GM23248 (cell line): ENCODE data around the gene FREM2. TPM values are rescaled to one million over a fixed set of nuclear protein-coding genes. Genes with fewer than 3 reads are reported as not detected.

Experiments used
- DNase-seq: peaks from one replicate; pipeline ENCODE4 v3.0.0-alpha.2; 2015
- H2AFZ ChIP-seq: fragments of 200-600 bp; sonication (generic); 2 replicates; pipeline ENCODE4 v1.6.1; 2016; ENCODE audit warnings: antibody characterized with exemption
- H3F3A ChIP-seq: fragments of 200-600 bp; sonication (generic); 2 replicates; pipeline ENCODE4 v1.6.1; 2016; ENCODE audit warnings: mild to moderate bottlenecking, antibody characterized with exemption, mixed run types; ENCODE audit not compliant: insufficient read depth
- H3K27ac ChIP-seq: fragments of 200-600 bp; sonication (generic); 2 replicates; pipeline ENCODE4 v1.5.1; 2016; ENCODE audit warnings: mild to moderate bottlenecking
- H3K27me3 ChIP-seq: fragments of 200-600 bp; sonication (generic); replicated peaks from 2 replicates; pipeline ENCODE4 v1.6.1; 2016; ENCODE audit warnings: mild to moderate bottlenecking; ENCODE audit not compliant: insufficient read depth
- H3K36me3 ChIP-seq: fragments of 200-600 bp; sonication (generic); 2 replicates; pipeline ENCODE4 v1.6.1; 2016; ENCODE audit warnings: low read depth, mild to moderate bottlenecking
- H3K4me1 ChIP-seq: fragments of 200-600 bp; sonication (generic); 2 replicates; pipeline ENCODE4 v1.6.1; 2016; ENCODE audit warnings: mild to moderate bottlenecking; ENCODE audit not compliant: insufficient read depth
- H3K4me2 ChIP-seq: fragments of 200-600 bp; sonication (generic); one replicate; pipeline ENCODE4 v1.6.1; 2016; ENCODE audit warnings: mild to moderate bottlenecking; ENCODE audit not compliant: unreplicated experiment
- H3K4me3 ChIP-seq: fragments of 200-600 bp; sonication (generic); 2 replicates; pipeline ENCODE4 v1.5.1; 2016; ENCODE audit warnings: mild to moderate bottlenecking
- H3K79me2 ChIP-seq: fragments of 200-600 bp; sonication (generic); 2 replicates; pipeline ENCODE4 v1.6.1; 2016; ENCODE audit warnings: mild to moderate bottlenecking; ENCODE audit not compliant: insufficient read depth
- H3K9ac ChIP-seq: fragments of 200-600 bp; sonication (generic); 2 replicates; pipeline ENCODE4 v1.6.1; 2016; ENCODE audit warnings: mild to moderate bottlenecking
- H3K9me2 ChIP-seq: fragments of 200-600 bp; sonication (generic); 2 replicates; pipeline ENCODE4 v1.6.1; 2016; ENCODE audit warnings: mixed run types, mild to moderate bottlenecking, moderate library complexity; ENCODE audit not compliant: insufficient read depth
- H3K9me3 ChIP-seq: fragments of 200-600 bp; sonication (generic); one replicate; pipeline ENCODE4 v1.6.1; 2017; ENCODE audit warnings: low read depth
- H4K20me1 ChIP-seq: fragments of 200-600 bp; sonication (generic); 2 replicates; pipeline ENCODE4 v1.6.0; 2016; ENCODE audit not compliant: insufficient read depth
- EZH2 ChIP-seq: fragments of 200-600 bp; sonication (generic); IDR thresholded peaks from 2 replicates; pipeline ENCODE4 v1.6.1; 2018; ENCODE audit warnings: antibody characterized with exemption, mild to moderate bottlenecking; ENCODE audit not compliant: insufficient read depth, poor library complexity, severe bottlenecking
- EZH2phosphoT487 ChIP-seq: fragments of 200-600 bp; sonication (generic); IDR thresholded peaks from 2 replicates; pipeline ENCODE4 v1.6.1; 2018; ENCODE audit warnings: antibody characterized with exemption, moderate library complexity, mild to moderate bottlenecking, low read depth; ENCODE audit not compliant: insufficient read depth
- WGBS, 2 experiments: methylation state at CpG; one replicate each; pipeline ENCODE4 v1.1.6; 2015 to 2017; ENCODE audit warnings: low lambda C conversion rate in 2 of 2, low coverage in 1 of 2; ENCODE audit errors: missing lambda C conversion rate in 2 of 2; 5-methylcytosine and 5-hydroxymethylcytosine counted together
- in situ Hi-C: fragments of 300-500 bp; cut with MboI; formaldehyde crosslinking; loops from 2 replicates; pipeline ENCODE4 v1.15.0; 2020
- polyA plus RNA-seq: library from polyadenylated mRNA; unstranded; fragments of >200 nt; fragmentation: Nextera tagmentation; extraction: Ambion mirVana; gene quantifications from 2 replicates; pipeline ENCODE4 v1.2.1, GENCODE V29; 2016
- total RNA-seq: library from RNA; depleted of rRNA; stranded (reverse); fragments of >200 nt; shearing (Covaris generic); gene quantifications from 2 replicates; pipeline ENCODE4 v1.2.3, GENCODE V29; 2014

Gene FREM2
- total and polyA plus RNA-seq, 2 experiments from 2014 or later, result not detected

DNA sequence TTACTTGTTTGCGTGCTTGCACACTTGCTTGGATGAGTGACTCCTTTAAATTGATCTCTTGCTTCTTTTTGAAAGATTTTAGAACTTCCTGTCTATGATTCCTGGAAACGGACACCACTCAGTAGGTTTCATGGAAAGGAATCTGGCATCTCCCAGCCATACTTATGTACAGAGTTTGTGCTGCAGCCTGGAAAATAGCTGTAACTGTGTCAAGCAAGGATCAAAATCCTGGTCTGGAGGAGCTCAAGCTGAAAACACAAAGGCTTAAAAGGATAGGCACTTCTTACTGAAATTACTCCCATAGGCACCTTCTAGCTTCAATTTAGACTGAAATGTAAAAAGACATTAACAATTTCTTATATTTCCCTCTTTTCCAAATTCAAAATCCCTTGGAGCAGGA is 1.4 kb upstream of the FREM2 start:
- peaks cover 59% of the 10 kb centered on the region for H3K27me3 ChIP-seq
- H3K4me3 ChIP-seq, result no peak overlapping the region
- no peak overlapping the region for H2AFZ ChIP-seq
- no peak overlapping the region for H3K27ac ChIP-seq
- WGBS, 2 experiments, result 39 to 43% methylated on average over 2 of the region's 2 CpGs
- in situ Hi-C loops, result no loop called here
- no peaks in the 10 kb centered on the region for H3K79me2 ChIP-seq
- no peaks in the 10 kb centered on the region for H3F3A ChIP-seq
- H3K4me1 ChIP-seq, result no peaks in the 10 kb centered on the region
- H4K20me1 ChIP-seq, result no peaks in the 10 kb centered on the region
- no peaks in the 10 kb centered on the region for H3K9me2 ChIP-seq
- no peak overlapping the region for H3K9ac ChIP-seq
- H3K9me3 ChIP-seq, result no peaks in the 10 kb centered on the region
- no peak overlapping the region for H3K4me2 ChIP-seq
- H3K36me3 ChIP-seq, result no peaks in the 10 kb centered on the region
- no peak for DNase-seq
- no peak for TF ChIP-seq EZH2phosphoT487
- TF ChIP-seq EZH2, result no peak

DNA sequence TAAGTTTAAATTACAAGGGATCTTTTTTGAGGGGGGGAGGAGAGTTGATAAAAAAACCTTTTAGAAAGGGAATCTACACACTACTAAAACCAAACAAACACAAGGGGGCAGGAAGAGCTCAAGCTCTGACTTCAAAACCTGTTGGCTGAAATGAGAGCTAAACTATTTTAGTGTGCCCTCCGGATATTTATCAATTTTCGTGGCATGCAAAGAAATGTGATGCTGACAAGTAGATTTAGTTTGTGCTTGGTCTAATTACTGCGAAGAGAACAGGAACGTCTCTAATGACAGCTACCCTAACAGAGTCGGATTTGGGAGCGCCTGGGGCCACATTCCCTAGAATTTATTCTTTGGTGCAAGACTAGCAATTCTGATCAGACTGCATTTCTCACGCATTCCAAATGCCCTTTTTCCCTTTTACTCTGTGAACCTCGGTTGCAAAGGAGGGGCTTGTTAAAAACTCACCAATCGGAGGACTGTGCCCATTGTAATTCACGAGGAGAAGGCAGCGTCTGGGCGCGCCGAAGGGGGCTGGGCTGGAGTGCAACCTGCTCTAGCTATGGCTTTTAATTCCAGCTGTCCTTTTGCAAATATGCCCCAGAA is 802 bp upstream of the FREM2 start:
- in situ Hi-C loops, result no loop called here
- WGBS, 2 experiments, result 1 to 2% methylated on average over 14 of the region's 14 CpGs
- peaks cover 59% of the 10 kb centered on the region for H3K27me3 ChIP-seq
- no peak overlapping the region for H3K27ac ChIP-seq
- peak overlapping the region; percentile 52 for H3K4me2 ChIP-seq
- H3K36me3 ChIP-seq, result no peaks in the 10 kb centered on the region
- no peaks in the 10 kb centered on the region for H3K79me2 ChIP-seq
- no peaks in the 10 kb centered on the region for H3K4me1 ChIP-seq
- DNase-seq, result peak; percentile 31
- TF ChIP-seq EZH2 (no peak), EZH2phosphoT487 (no peak)
- no peaks in the 10 kb centered on the region for H3K9me3 ChIP-seq
- H3F3A ChIP-seq, result no peaks in the 10 kb centered on the region
- H3K9me2 ChIP-seq, result no peaks in the 10 kb centered on the region
- no peak overlapping the region for H3K9ac ChIP-seq
- no peak overlapping the region for H2AFZ ChIP-seq
- H3K4me3 ChIP-seq, result peak overlapping the region; percentile 63
- H4K20me1 ChIP-seq, result no peaks in the 10 kb centered on the region

DNA sequence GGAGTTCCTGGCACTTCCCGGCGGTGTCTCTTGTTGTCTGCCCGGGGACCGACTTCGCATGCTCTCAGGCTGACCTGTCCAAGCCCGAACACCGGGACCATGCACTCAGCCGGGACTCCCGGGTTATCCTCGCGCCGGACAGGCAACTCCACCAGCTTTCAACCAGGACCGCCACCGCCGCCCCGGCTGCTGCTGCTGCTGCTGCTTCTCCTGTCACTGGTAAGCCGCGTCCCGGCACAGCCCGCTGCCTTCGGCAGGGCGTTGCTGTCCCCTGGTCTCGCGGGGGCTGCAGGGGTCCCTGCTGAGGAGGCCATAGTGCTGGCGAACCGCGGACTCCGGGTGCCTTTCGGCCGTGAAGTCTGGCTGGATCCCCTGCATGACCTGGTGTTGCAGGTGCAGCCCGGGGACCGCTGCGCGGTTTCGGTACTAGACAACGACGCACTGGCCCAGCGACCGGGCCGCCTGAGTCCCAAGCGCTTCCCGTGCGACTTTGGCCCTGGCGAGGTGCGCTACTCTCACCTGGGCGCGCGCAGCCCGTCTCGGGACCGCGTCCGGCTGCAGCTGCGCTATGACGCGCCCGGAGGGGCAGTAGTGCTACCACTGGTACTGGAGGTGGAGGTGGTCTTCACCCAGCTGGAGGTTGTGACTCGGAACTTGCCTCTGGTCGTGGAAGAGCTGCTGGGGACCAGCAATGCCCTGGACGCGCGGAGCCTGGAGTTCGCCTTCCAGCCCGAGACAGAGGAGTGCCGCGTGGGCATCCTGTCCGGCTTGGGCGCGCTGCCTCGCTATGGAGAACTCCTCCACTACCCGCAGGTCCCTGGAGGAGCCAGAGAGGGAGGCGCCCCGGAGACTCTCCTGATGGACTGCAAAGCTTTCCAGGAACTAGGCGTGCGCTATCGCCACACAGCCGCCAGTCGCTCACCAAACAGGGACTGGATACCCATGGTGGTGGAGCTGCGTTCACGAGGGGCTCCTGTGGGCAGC is 661 bp downstream of the FREM2 start:
- Histone ChIP-seq H3K9me3 (no peaks in the 10 kb centered on the region), H3K9ac (no peak overlapping the region), H3K4me3 (peak overlapping the region; percentile 63), H3K4me2 (peak overlapping the region; percentile 71), H3K27me3 (peaks cover 52% of the 10 kb centered on the region), H2AFZ (peak overlapping the region; percentile 48), H3K79me2 (no peaks in the 10 kb centered on the region), H3K9me2 (no peaks in the 10 kb centered on the region), H3K36me3 (no peaks in the 10 kb centered on the region), H3K4me1 (no peaks in the 10 kb centered on the region), H3K27ac (no peak overlapping the region), H3F3A (no peaks in the 10 kb centered on the region), H4K20me1 (no peaks in the 10 kb centered on the region)
- WGBS, 2 experiments, result 5 to 6% methylated on average over 75 to 79 of the region's 80 CpGs
- TF ChIP-seq EZH2phosphoT487 (no peak), EZH2 (peak; percentile 30)
- peak; percentile 25 for DNase-seq
- in situ Hi-C loops, result no loop called here

DNA sequence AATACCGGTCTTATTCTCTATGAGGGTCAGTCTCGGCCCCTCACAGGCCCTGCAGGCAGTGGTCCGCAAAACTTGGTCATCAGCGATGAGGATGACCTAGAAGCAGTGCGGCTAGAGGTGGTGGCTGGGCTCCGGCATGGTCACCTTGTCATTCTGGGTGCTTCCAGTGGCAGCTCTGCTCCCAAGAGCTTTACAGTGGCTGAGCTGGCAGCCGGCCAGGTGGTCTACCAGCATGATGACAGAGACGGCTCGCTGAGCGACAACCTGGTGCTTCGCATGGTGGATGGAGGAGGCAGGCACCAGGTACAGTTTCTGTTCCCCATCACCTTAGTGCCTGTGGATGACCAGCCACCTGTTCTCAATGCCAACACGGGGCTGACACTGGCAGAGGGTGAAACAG is 1.8 kb downstream of the FREM2 start:
- no peaks in the 10 kb centered on the region for H3K36me3 ChIP-seq
- H3K9me2 ChIP-seq, result no peaks in the 10 kb centered on the region
- H3K27ac ChIP-seq, result no peak overlapping the region
- no peak overlapping the region for H3K4me2 ChIP-seq
- no peak for DNase-seq
- H2AFZ ChIP-seq, result no peak overlapping the region
- no peaks in the 10 kb centered on the region for H3K79me2 ChIP-seq
- H4K20me1 ChIP-seq, result no peaks in the 10 kb centered on the region
- no peaks in the 10 kb centered on the region for H3K9me3 ChIP-seq
- peaks cover 50% of the 10 kb centered on the region for H3K27me3 ChIP-seq
- H3K4me1 ChIP-seq, result no peaks in the 10 kb centered on the region
- 74 to 85% methylated on average over 12 of the region's 12 CpGs for WGBS, 2 experiments
- H3F3A ChIP-seq, result no peaks in the 10 kb centered on the region
- in situ Hi-C loops, result no loop called here
- no peak for TF ChIP-seq EZH2phosphoT487
- no peak for TF ChIP-seq EZH2
- no peak overlapping the region for H3K9ac ChIP-seq
- no peak overlapping the region for H3K4me3 ChIP-seq
